Measurements from ENCODE around the gene GPRC5A.

Gene GPRC5A

GRCh38 chr12:12915656-12916055 lies 24.3 kb downstream of the GPRC5A start:
- no peak for DNase-seq

GRCh38 chr12:12916135-12916944 lies 25.0 kb downstream of the GPRC5A start:
- peak; percentile 74 for DNase-seq

- no peak for DNase-seq
These were observed 26.2 kb downstream of the GPRC5A start for GRCh38 chr12:12917517-12917916.

- DNase-seq = no peak
These were observed 27.5 kb downstream of the GPRC5A start for GRCh38 chr12:12918781-12919389.

- DNase-seq = no peak
These were observed 28.5 kb downstream of the GPRC5A start for GRCh38 chr12:12919666-12920435.

- DNase-seq = no peak
These were observed 30.8 kb downstream of the GPRC5A start for GRCh38 chr12:12922191-12922616.

GRCh38 chr12:12922978-12923377 lies 31.6 kb downstream of the GPRC5A start:
- DNase-seq = no peak

GRCh38 chr12:12924169-12924568 lies 32.8 kb downstream of the GPRC5A start:
- no peak for DNase-seq

GRCh38 chr12:12925388-12925787 lies 34.0 kb downstream of the GPRC5A start:
- DNase-seq = no peak

- no peak for DNase-seq
These were observed 35.3 kb downstream of the GPRC5A start for GRCh38 chr12:12926571-12927071.

GRCh38 chr12:12927211-12928079 lies 36.1 kb downstream of the GPRC5A start:
- DNase-seq = peak; percentile 39

- no peak for DNase-seq
These were observed 38.3 kb downstream of the GPRC5A start for GRCh38 chr12:12929696-12930095.

- no peak for DNase-seq
These were observed 39.4 kb downstream of the GPRC5A start for GRCh38 chr12:12930633-12931219.

GRCh38 chr12:12933742-12934141 lies 42.4 kb downstream of the GPRC5A start:
- no peak for DNase-seq

- DNase-seq = no peak
These were observed 43.2 kb downstream of the GPRC5A start for GRCh38 chr12:12934556-12934955.

GRCh38 chr12:12936983-12937491 lies 45.7 kb downstream of the GPRC5A start:
- DNase-seq = no peak

- DNase-seq = no peak
These were observed 47.2 kb downstream of the GPRC5A start for GRCh38 chr12:12938541-12938940.

- DNase-seq = no peak
These were observed 48.5 kb downstream of the GPRC5A start for GRCh38 chr12:12939888-12940287.

- DNase-seq = no peak
These were observed 50.3 kb downstream of the GPRC5A start for GRCh38 chr12:12941450-12942350.

GRCh38 chr12:12943586-12944260 lies 52.4 kb downstream of the GPRC5A start:
- DNase-seq = no peak
